Parietal lobe (tissue), 1 donor: Measurements from ENCODE around the gene FAM107A. TPM values are rescaled to one million over a fixed set of nuclear protein-coding genes. Genes with fewer than 3 reads are reported as not detected.

ENCODE experiments used
- total RNA-seq: library from RNA; depleted of rRNA; stranded (reverse); fragments of >200 nt; gene quantifications from one replicate; pipeline ENCODE4 v1.2.3, GENCODE V29; 2014

Gene FAM107A
- total RNA-seq, result 19.7 TPM

DNA sequence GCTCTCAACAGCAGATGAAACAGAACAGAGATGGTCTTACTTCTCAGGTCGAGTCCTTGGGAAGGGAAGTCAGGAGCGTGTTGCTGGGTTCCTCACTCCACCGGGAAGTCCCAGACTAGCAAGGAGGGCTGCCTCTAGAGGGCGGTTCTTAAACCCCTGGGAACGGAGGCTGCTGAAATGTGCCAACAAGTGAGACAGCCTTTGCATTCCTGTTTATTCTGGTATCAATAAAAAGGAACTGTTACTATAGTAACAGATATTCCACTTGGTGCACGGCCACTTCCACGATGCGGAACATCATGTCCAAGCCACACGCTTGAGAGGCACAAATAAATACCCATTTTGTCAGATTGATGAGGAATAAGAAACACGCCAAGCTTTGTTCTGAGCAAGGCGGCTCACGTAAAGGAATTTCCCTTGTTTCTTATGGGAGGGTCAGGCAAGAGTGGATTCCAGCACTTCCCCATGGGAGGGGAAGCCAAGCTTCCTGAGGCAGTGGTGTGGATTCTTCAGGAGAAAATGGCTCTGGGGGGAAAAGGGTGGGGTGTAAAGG is at the start of gene FAM107A:
Gene FAM107A, minus strand, starts transcription at position 123 of the 553 bp plus-strand sequence. CDS start 7,531 bp downstream, outside the sequence.

GRCh38 chr3:58536501-58537411 is 40.4 kb downstream of the FAM107A start, which contains the start of gene ACOX2:
Gene ACOX2, minus strand, starts transcription at chr3:58537190. Its CDS starts 2,084 bp downstream, at chr3:58535106.

Other genes with a start within 250 kb of the FAM107A start
- 53.8 TPM for gene PXK, start 244.5 kb downstream of the FAM107A start, total RNA-seq
- gene PDHB, start 143.6 kb downstream of the FAM107A start, total RNA-seq, result 57.6 TPM
- 37.9 TPM for gene KCTD6, start 85.3 kb downstream of the FAM107A start, total RNA-seq
- 3.4 TPM for gene ACOX2, start 40.2 kb downstream of the FAM107A start, total RNA-seq
- gene FAM3D, start 89.4 kb upstream of the FAM107A start, total RNA-seq, result not detected